ENCODE results near the gene KCNH3.

KCNH3 gene

DNA sequence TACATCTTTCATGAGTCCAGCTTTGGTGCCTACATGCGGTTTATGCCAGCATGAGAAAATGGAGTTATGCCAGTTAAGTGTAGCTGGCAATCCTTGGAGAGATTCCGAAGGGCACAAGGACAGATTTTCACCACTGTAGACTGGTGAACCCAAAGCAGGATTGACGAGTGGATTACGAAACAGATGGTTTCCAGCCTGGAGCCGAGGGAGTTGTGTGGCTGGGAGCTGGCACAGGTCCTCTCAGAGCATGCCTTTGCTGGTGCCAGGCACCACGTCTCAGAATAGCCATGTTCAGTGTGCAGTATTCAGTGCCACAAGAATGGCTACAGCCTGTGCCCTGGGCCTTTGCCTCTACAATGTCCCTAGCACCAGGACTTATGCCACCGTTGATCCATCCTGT is 13.2 kb downstream of the KCNH3 start:
- DNase-seq (ENCODE audit: low read depth): no peak
- no peak overlapping the region for H3K4me3 ChIP-seq (ENCODE audit: low read depth, low read length)
- TF ChIP-seq, protein P1, sequence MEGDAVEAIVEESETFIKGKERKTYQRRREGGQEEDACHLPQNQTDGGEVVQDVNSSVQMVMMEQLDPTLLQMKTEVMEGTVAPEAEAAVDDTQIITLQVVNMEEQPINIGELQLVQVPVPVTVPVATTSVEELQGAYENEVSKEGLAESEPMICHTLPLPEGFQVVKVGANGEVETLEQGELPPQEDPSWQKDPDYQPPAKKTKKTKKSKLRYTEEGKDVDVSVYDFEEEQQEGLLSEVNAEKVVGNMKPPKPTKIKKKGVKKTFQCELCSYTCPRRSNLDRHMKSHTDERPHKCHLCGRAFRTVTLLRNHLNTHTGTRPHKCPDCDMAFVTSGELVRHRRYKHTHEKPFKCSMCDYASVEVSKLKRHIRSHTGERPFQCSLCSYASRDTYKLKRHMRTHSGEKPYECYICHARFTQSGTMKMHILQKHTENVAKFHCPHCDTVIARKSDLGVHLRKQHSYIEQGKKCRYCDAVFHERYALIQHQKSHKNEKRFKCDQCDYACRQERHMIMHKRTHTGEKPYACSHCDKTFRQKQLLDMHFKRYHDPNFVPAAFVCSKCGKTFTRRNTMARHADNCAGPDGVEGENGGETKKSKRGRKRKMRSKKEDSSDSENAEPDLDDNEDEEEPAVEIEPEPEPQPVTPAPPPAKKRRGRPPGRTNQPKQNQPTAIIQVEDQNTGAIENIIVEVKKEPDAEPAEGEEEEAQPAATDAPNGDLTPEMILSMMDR (IDR thresholded peaks at IDR 0.05; ENCODE audit: low read depth, low read length, missing control alignments): no peak

DNA sequence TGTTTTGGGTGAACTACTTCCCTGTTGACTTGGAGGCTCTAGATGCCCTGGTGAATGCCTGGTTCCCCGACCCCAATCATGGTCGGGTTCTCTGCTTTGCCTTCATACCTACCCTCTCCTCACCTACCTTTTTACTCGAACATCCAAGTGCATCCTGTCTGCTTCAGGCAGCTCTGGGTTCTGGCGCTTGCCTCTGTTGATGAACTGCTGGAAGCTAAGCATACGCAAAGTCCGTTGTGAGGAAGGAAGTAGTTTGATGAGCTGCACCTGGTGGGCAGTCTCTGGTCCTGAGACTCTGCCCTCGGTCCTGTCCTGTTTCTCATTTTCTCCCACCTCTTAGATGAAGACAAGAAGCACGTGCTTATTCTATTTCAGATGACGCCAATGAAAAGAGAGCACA is 13.6 kb downstream of the KCNH3 start:
- H3K4me3 ChIP-seq (ENCODE audit: low read depth, low read length): no peak overlapping the region
- DNase-seq (ENCODE audit: low read depth): no peak
- TF ChIP-seq, protein P1 (IDR thresholded peaks at IDR 0.05; ENCODE audit: low read depth, low read length, missing control alignments): no peak

DNA sequence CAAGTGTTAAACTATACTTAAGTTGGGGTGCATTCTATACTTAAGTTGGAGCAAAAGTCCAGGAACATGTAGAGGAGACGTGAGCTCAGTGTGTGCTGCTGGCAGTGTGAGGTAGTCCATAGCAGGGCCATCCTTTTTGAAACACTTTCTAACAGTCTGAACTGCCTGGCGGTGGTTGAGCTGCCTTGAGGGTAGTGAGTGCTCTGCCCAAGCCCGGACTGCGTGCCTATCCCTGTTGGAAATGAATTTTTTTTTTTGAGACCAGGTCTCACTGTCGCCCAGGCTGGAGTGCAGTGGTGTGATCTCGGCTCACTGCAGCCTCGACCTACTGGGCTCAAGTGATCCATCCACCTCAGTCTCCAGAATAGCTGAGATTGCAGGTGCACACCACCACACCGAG is 14.1 kb downstream of the KCNH3 start:
- DNase-seq (ENCODE audit: low read depth): no peak
- TF ChIP-seq, protein P1 (IDR thresholded peaks at IDR 0.05; ENCODE audit: low read depth, low read length, missing control alignments): no peak
- no peak overlapping the region for H3K4me3 ChIP-seq (ENCODE audit: low read depth, low read length)

DNA sequence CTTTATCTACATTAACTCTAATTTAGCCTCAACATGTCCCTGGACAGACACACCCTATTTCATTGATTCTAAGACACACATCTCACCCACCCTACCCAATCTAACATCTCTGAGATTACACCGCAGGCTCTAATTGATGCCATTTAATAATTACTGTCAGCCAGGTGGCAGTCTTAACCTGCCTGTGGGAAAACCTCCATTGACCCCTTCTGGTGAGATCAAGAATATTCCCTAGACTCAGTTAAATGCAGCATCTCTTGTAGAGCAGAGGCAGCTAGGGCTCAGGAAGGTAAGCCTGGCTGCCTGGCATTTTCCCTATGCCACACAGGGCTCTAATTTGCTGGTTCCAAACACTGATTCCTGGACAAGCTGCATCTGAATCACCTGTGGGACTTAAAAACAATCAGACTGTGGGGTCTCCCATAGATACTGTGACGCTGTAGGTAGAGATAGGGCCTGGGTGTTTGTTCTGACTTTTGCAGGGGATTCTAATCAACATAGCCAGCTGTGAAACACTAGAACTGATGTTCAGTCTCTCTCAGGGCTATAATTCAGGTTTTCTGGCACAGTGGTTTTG is 14.8 kb downstream of the KCNH3 start:
- DNase-seq (ENCODE audit: low read depth): no peak
- TF ChIP-seq, protein P1 (IDR thresholded peaks at IDR 0.05; ENCODE audit: low read depth, low read length, missing control alignments): peak; percentile 57

DNA sequence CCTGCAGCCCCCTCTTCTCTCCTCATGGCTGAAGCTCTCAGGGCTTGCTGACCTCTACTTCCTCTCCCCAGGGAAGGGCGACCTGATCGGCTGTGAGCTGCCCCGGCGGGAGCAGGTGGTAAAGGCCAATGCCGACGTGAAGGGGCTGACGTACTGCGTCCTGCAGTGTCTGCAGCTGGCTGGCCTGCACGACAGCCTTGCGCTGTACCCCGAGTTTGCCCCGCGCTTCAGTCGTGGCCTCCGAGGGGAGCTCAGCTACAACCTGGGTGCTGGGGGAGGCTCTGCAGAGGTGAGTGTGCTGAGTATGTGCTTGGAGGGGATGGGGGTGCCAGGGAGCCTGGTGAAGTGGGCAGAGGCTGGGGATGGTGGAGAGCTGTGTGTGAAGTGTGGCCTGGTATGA is 15.4 kb downstream of the KCNH3 start:
- H3K4me3 ChIP-seq (ENCODE audit: low read depth, low read length): no peak overlapping the region
- no peak for DNase-seq (ENCODE audit: low read depth)
- TF ChIP-seq, protein P1 (IDR thresholded peaks at IDR 0.05; ENCODE audit: low read depth, low read length, missing control alignments): no peak

More for the DNA sequence above, 14.8 kb downstream of the KCNH3 start:
- H3K4me3 ChIP-seq (ENCODE audit: low read depth, low read length): no peak overlapping the region

DNA sequence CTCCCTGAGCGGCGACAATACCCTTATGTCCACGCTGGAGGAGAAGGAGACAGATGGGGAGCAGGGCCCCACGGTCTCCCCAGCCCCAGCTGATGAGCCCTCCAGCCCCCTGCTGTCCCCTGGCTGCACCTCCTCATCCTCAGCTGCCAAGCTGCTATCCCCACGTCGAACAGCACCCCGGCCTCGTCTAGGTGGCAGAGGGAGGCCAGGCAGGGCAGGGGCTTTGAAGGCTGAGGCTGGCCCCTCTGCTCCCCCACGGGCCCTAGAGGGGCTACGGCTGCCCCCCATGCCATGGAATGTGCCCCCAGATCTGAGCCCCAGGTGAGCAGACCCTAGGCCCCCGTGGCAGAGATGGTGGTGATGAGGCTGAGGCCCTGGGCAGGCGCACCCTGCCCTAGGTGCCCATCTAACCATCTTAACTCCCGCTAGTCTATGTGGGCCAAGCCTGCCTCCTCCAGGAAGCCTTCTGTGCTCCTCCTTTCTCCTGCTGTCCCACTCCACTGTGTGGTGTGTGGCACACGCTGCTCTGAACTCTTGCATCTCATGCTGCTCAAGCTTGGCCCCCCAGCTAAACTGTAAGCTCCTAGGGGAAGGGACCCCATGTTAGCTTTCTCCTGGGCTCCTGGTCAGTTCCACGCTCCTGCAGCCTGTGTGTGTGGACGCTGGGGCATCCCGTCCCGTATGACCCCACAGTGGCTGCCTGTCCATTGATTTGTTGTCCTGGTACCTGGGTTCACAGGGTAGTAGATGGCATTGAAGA is 17.0 kb downstream of the KCNH3 start:
- no peak overlapping the region for H3K4me3 ChIP-seq (ENCODE audit: low read depth, low read length)
- TF ChIP-seq, protein P1 (IDR thresholded peaks at IDR 0.05; ENCODE audit: low read depth, low read length, missing control alignments): no peak
- no peak for DNase-seq (ENCODE audit: low read depth)

Measured in GM12864 (cell line).